Activated CD4-positive, alpha-beta T cell treated with anti-CD3 and anti-CD28 coated beads, Interleukin-2, amount 10 ng/mL, durations not matched to agents 24 days and 14 days (primary cell): ENCODE measurements around the gene EMID1. TPM values are rescaled to one million over a fixed set of nuclear protein-coding genes. Genes with fewer than 3 reads are reported as not detected.

ENCODE experiments used
- DNase-seq: peaks from one replicate; pipeline ENCODE4 v3.0.0; 2022
- H3K27ac Mint-ChIP-seq: one replicate; pipeline ENCODE4 v1.8.0; 2022; ENCODE audit warnings: mild to moderate bottlenecking, mixed read lengths
- H3K27me3 Mint-ChIP-seq: one replicate; pipeline ENCODE4 v1.8.0; 2022; ENCODE audit warnings: mixed read lengths
- H3K36me3 Mint-ChIP-seq: one replicate; pipeline ENCODE4 v1.8.0; 2022; ENCODE audit warnings: low read depth, mild to moderate bottlenecking, mixed read lengths
- H3K4me1 Mint-ChIP-seq: one replicate; pipeline ENCODE4 v1.8.0; 2021; ENCODE audit warnings: mixed read lengths
- H3K4me3 Mint-ChIP-seq: one replicate; pipeline ENCODE4 v1.8.0; 2022; ENCODE audit warnings: mild to moderate bottlenecking, moderate library complexity, mixed read lengths
- H3K9me3 Mint-ChIP-seq: one replicate; pipeline ENCODE4 v1.8.0; 2021; ENCODE audit warnings: mixed read lengths
- intact Hi-C: fragments of 100-400 bp; cut with micrococcal nuclease; formaldehyde crosslinking; loops from one replicate; pipeline ENCODE4 v1.15.1; 2023
- total RNA-seq: library from RNA; stranded (reverse); gene quantifications from 2 replicates; pipeline ENCODE4 v1.2.3, GENCODE V29; 2022

The EMID1 gene
- total RNA-seq, 1 donor from 2014 or later: not detected

- DNase-seq: no peak
- peaks cover 3% of the 10 kb centered on the region for H3K27me3 Mint-ChIP-seq
- peaks cover 20% of the 10 kb centered on the region for H3K36me3 Mint-ChIP-seq
- H3K4me1 Mint-ChIP-seq: peaks cover 13% of the 10 kb centered on the region
- intact Hi-C loops: no loop called here
- H3K9me3 Mint-ChIP-seq: no peaks in the 10 kb centered on the region
- no peak overlapping the region for H3K27ac Mint-ChIP-seq
- H3K4me3 Mint-ChIP-seq: no peak overlapping the region
Observed at GRCh38 chr22:29263791-29264276, 58.1 kb downstream of the EMID1 start.

- peaks cover 3% of the 10 kb centered on the region for H3K27me3 Mint-ChIP-seq
- no peak overlapping the region for H3K27ac Mint-ChIP-seq
- no peaks in the 10 kb centered on the region for H3K9me3 Mint-ChIP-seq
- DNase-seq: no peak
- peaks cover 35% of the 10 kb centered on the region for H3K36me3 Mint-ChIP-seq
- H3K4me1 Mint-ChIP-seq: peaks cover 19% of the 10 kb centered on the region
- intact Hi-C loops: loop anchor here (5.0 kb wide), 1 partner anchor 1062 kb away; the partner anchor contains the start of gene TBC1D10A
- H3K4me3 Mint-ChIP-seq: no peak overlapping the region
Observed at GRCh38 chr22:29265305-29265704, 59.6 kb downstream of the EMID1 start.

DNA sequence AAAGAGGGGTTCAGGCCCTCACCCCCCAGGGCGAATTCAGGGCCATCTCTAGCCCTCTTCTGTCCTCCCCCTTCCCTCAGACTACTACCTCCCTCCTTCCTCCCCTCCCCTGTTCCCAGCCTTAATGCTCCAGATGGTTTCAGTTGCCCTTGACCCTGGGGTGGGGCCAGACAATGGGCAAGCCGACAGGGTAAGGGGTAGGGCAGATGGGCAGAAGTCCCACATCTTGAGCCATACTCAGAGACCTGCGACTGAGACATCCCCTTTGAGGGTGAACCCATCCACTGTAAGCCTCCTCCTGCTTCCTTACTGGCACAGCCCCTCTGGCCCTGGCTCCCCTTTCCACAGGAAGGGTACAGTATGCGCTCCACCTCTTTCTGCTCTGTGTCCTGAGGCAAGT, 60.2 kb downstream of the EMID1 start:
- intact Hi-C loops: loop anchor here (5.0 kb wide), 1 partner anchor 1061 kb away; the partner anchor contains the start of gene TBC1D10A
- H3K27me3 Mint-ChIP-seq: peaks cover 3% of the 10 kb centered on the region
- H3K4me3 Mint-ChIP-seq: peak overlapping the region; percentile 99
- peaks cover 41% of the 10 kb centered on the region for H3K36me3 Mint-ChIP-seq
- peaks cover 25% of the 10 kb centered on the region for H3K4me1 Mint-ChIP-seq
- peak overlapping the region; percentile 99 for H3K27ac Mint-ChIP-seq
- no peaks in the 10 kb centered on the region for H3K9me3 Mint-ChIP-seq
- no peak for DNase-seq

DNA sequence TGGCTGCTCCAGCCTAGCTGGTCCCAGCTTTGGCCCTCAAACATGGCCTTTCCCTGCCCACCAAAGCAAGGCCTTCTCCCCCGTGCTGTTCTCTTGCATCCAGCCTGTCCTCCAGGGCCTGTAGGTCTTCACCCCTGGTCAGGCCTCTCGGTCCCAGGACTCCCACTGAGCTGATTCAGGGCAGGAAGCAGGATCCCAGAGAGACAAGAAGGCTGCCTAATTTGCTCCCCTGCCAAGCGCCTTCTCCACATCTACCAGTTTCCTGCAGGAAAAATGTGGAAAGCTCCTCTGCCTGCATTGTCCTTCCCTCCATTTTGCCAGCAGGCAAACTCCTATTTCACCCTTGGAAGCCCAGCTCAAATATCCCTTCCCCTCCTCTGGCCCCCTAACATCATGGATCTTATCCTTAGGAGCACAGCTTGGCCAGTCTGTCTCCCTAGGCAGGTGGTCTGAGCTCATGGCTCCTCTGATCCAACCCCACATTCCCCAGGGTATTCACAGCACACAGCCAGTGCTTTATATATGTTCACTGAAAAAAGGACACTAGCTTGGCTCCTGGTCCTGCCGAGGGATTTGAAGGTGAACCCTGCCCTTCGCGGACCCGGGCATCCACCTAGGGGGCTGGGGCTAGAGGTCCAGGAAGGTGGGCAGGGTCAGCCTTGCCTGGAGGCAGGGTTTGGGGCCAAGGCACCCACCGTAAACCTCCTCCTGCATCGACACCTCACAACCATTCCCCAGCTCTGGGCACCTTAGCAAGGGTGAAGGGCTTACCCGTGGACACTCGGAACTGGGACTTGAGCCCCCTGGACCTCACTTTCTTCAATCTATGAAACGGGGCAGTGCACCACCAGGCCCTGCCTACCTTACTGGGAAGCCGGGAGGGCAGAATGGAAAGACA, 61.1 kb downstream of the EMID1 start:
- DNase-seq: peak; percentile 73
- peak overlapping the region; percentile 99 for H3K27ac Mint-ChIP-seq
- peaks cover 30% of the 10 kb centered on the region for H3K4me1 Mint-ChIP-seq
- intact Hi-C loops: loop anchor here (5.0 kb wide), 1 partner anchor 1060 kb away; the partner anchor contains the start of gene TBC1D10A
- peaks cover 3% of the 10 kb centered on the region for H3K27me3 Mint-ChIP-seq
- peak overlapping the region; percentile 99 for H3K4me3 Mint-ChIP-seq
- H3K36me3 Mint-ChIP-seq: peaks cover 46% of the 10 kb centered on the region
- H3K9me3 Mint-ChIP-seq: no peaks in the 10 kb centered on the region

- intact Hi-C loops: loop anchor here (5.0 kb wide), 1 partner anchor 1060 kb away; the partner anchor contains the start of gene TBC1D10A
- Mint-ChIP-seq H3K27me3 (peaks cover 3% of the 10 kb centered on the region), H3K4me1 (peaks cover 37% of the 10 kb centered on the region), H3K9me3 (no peaks in the 10 kb centered on the region), H3K27ac (peak overlapping the region; percentile 99), H3K36me3 (peaks cover 53% of the 10 kb centered on the region), H3K4me3 (peak overlapping the region; percentile 99)
- DNase-seq: no peak
Observed at GRCh38 chr22:29267462-29267857, 61.8 kb downstream of the EMID1 start.

GRCh38 chr22:29267858-29268510, 62.3 kb downstream of the EMID1 start, which contains the start of the genes EWSR1 and RHBDD3:
Gene EWSR1 (plus strand): TSS chr22:29268268. CDS start chr22:29268337, 69 bp downstream.
Gene RHBDD3 (minus strand): TSS chr22:29267981. CDS start chr22:29265626, 2,355 bp downstream.
- Mint-ChIP-seq H3K27ac (peak within 1 kb of the TSS; percentile 99), H3K4me3 (peak within 1 kb of the TSS; percentile 99), H3K4me1 (peaks cover 40% of the 10 kb centered on the region), H3K36me3 (peaks cover 58% of the 10 kb centered on the region), H3K27me3 (peaks cover 3% of the 10 kb centered on the region), H3K9me3 (no peaks in the 10 kb centered on the region)
- DNase-seq: peak; percentile 99
- intact Hi-C loops: loop anchor here (2.0 to 5.0 kb wide), 3 partner anchors 39 to 1349 kb away; partner anchors contain the start of genes GAS2L1, PITPNB and TBC1D10A

- intact Hi-C loops: loop anchor here (2.0 to 5.0 kb wide), 3 partner anchors 38 to 1350 kb away; partner anchors contain the start of genes GAS2L1, PITPNB and TBC1D10A
- H3K9me3 Mint-ChIP-seq: no peaks in the 10 kb centered on the region
- H3K27me3 Mint-ChIP-seq: peaks cover 3% of the 10 kb centered on the region
- peak; percentile 82 for DNase-seq
- peaks cover 65% of the 10 kb centered on the region for H3K36me3 Mint-ChIP-seq
- peak overlapping the region; percentile 99 for H3K4me3 Mint-ChIP-seq
- peak overlapping the region; percentile 99 for H3K27ac Mint-ChIP-seq
- peaks cover 47% of the 10 kb centered on the region for H3K4me1 Mint-ChIP-seq
Observed at GRCh38 chr22:29268511-29269229, 63.0 kb downstream of the EMID1 start.

DNA sequence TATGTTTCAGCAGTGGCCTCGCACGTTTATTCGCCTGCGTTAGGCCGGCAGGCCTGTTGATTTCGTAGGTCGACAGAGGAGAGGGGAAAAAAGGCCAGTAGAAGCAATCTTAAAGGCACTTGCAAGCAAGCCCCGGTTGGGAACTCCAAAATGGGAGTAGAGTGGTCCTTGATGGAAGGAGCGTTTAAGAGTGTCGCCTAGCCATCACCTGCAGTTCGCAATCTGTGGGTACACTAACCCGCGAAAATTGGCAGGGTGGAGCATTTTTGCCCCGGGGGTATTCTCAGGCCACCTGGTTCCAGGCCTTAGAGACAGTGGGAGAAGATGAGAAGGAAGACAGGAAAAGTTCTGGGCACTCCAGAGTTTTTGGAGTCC, 63.5 kb downstream of the EMID1 start:
- intact Hi-C loops: loop anchor here (2.0 to 5.0 kb wide), 3 partner anchors 38 to 1350 kb away; partner anchors contain the start of genes GAS2L1, PITPNB and TBC1D10A
- peaks cover 70% of the 10 kb centered on the region for H3K36me3 Mint-ChIP-seq

DNA sequence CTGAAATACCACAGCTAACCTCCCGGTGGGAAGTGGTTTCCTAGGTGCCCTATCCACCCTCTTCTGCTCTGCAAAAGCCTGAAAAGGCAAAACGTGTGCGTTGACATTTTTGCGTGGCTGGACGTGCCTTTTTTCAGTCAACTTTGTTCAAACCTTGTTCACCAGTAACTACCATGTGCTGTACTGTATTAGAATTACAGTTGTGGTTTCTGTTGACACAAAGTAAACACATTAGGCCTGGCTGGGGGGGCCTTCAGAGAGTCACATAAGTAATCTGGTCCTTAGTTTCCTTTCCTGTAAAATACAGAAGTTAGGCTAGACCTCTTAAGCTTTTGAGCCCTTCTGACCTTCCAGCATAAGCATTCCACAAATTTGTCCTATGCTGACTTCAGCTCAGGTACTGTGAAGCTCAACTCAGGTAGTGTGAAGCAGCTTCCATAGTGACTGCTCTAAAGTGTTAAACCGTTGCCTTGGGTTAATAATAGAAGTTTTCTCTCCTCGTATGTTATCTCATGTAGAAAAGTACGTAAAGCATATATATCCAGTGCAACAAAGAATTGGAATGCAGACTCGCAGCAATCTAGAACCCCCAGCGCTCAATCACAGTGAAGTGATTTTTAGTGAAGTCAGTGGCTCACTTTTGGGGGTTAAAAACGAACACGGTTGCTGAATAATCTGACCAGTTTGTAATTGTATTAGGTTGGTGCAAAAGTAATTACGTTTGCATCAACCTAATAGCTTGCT, 64.2 kb downstream of the EMID1 start:
- peaks cover 3% of the 10 kb centered on the region for H3K27me3 Mint-ChIP-seq
- peaks cover 71% of the 10 kb centered on the region for H3K36me3 Mint-ChIP-seq
- intact Hi-C loops: loop anchor here (2.0 to 5.0 kb wide), 4 partner anchors 15 to 1351 kb away; partner anchors contain the start of genes GAS2L1, PITPNB and TBC1D10A
- H3K4me1 Mint-ChIP-seq: peaks cover 52% of the 10 kb centered on the region
- peak overlapping the region; percentile 99 for H3K4me3 Mint-ChIP-seq
- H3K9me3 Mint-ChIP-seq: no peaks in the 10 kb centered on the region
- peak; percentile 71 for DNase-seq
- H3K27ac Mint-ChIP-seq: peak overlapping the region; percentile 99

More for the DNA sequence above, 63.5 kb downstream of the EMID1 start:
- Mint-ChIP-seq H3K4me3 (peak overlapping the region; percentile 99), H3K9me3 (no peaks in the 10 kb centered on the region), H3K27me3 (peaks cover 3% of the 10 kb centered on the region), H3K4me1 (peaks cover 49% of the 10 kb centered on the region), H3K27ac (peak overlapping the region; percentile 99)
- peak; percentile 69 for DNase-seq

DNA sequence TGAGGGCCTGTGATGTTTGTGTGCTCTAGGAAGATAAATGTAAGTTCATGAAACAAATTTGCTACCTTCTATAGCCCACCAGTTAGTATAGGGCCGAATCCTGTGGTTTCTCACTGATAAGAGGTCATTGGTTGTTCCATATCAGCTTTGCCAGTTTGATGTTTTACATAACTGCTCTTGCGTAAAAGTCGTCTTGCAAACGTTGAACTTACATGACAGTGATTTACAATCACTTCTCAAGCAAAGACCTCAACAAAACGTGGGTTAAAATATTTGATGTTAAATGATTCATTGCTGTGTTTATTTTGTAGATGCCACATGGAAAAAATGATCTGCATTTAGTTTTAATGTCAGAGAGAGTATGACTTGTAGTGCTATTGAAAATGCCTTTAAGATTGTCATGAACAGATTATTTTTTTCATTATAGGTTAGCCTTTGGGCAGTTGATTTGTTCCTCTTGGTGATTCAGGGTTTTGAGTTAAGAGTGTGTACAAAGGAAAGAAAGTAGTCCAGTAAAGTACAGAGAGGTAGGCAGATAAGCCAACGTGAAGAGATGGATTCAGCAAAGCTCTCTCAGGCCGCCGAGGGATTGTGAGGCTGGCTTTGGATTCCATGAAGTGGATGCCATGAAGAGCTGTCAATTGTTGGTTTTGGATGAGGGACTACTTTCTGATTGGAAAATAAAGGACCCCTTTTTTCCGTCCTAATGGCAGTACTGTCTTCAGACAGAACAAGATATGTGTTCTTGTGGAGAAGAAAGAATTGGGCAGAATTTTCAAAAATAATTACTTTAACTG, 65.0 kb downstream of the EMID1 start:
- DNase-seq: no peak
- H3K36me3 Mint-ChIP-seq: peaks cover 77% of the 10 kb centered on the region
- intact Hi-C loops: loop anchor here (2.0 kb wide), 1 partner anchor 14 kb away; no protein-coding TSS in a partner anchor
- H3K9me3 Mint-ChIP-seq: no peaks in the 10 kb centered on the region
- peak overlapping the region; percentile 99 for H3K4me3 Mint-ChIP-seq
- peak overlapping the region; percentile 87 for H3K27ac Mint-ChIP-seq
- peaks cover 3% of the 10 kb centered on the region for H3K27me3 Mint-ChIP-seq
- peaks cover 56% of the 10 kb centered on the region for H3K4me1 Mint-ChIP-seq

- no peak overlapping the region for H3K4me3 Mint-ChIP-seq
- H3K27ac Mint-ChIP-seq: no peak overlapping the region
- no peak for DNase-seq
- peaks cover 3% of the 10 kb centered on the region for H3K27me3 Mint-ChIP-seq
- H3K36me3 Mint-ChIP-seq: peaks cover 84% of the 10 kb centered on the region
- H3K4me1 Mint-ChIP-seq: peaks cover 52% of the 10 kb centered on the region
- intact Hi-C loops: no loop called here
- H3K9me3 Mint-ChIP-seq: no peaks in the 10 kb centered on the region
Observed at GRCh38 chr22:29272624-29273023, 66.9 kb downstream of the EMID1 start.

DNA sequence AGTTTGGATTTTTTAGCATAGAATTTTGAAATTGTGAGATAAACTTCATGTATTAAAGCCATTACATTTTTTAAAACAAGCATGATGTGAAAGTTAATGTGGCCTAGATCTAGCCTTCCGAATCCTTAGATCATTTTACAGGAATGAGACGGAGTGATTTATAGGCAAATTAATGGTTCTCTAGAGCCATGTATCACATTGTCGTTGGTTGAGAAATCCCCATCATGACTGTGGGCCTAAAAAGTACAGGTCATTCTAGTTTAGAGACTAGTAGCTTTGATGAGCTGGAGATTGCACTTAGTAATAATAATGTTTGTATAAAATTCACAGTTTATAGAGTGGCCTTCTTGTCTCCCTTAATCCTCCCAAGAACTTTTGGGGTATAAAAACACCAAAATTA, 69.5 kb downstream of the EMID1 start:
- Mint-ChIP-seq H3K9me3 (no peaks in the 10 kb centered on the region), H3K4me1 (peaks cover 47% of the 10 kb centered on the region), H3K36me3 (peaks cover 86% of the 10 kb centered on the region), H3K27ac (no peak overlapping the region), H3K4me3 (no peak overlapping the region), H3K27me3 (no peaks in the 10 kb centered on the region)
- intact Hi-C loops: no loop called here
- no peak for DNase-seq
